AG09309 (cell line): Measurements from ENCODE around the gene SMAD4.
"Not testable (repeated sequence)": the region's sequence is repeated elsewhere in the genome, so short reads cannot be mapped to it uniquely, and the experiment has no call there.

Experiments used
- DNase-seq: peaks from one replicate; pipeline ENCODE4 v3.0.0-alpha.2; 2010; ENCODE audit warnings: low read depth
- H3K4me3 ChIP-seq: 2 replicates; pipeline ENCODE4 v1.5.1; 2011; ENCODE audit warnings: mild to moderate bottlenecking, low read depth, low read length, moderate library complexity; ENCODE audit not compliant: control insufficient read depth
- TF ChIP-seq, protein P1 (sequence below): IDR thresholded peaks from 2 replicates; pipeline ENCODE4 v1.5.1; 2011; ENCODE audit warnings: mild to moderate bottlenecking, low read depth, low read length, inconsistent platforms; ENCODE audit not compliant: insufficient read depth, control insufficient read depth; ENCODE audit errors: missing control alignments

The SMAD4 gene

GRCh38 chr18:50989711-50990110, 40.3 kb upstream of the SMAD4 start:
- no peak for DNase-seq
- H3K4me3 ChIP-seq: no peak overlapping the region
- TF ChIP-seq, protein P1, sequence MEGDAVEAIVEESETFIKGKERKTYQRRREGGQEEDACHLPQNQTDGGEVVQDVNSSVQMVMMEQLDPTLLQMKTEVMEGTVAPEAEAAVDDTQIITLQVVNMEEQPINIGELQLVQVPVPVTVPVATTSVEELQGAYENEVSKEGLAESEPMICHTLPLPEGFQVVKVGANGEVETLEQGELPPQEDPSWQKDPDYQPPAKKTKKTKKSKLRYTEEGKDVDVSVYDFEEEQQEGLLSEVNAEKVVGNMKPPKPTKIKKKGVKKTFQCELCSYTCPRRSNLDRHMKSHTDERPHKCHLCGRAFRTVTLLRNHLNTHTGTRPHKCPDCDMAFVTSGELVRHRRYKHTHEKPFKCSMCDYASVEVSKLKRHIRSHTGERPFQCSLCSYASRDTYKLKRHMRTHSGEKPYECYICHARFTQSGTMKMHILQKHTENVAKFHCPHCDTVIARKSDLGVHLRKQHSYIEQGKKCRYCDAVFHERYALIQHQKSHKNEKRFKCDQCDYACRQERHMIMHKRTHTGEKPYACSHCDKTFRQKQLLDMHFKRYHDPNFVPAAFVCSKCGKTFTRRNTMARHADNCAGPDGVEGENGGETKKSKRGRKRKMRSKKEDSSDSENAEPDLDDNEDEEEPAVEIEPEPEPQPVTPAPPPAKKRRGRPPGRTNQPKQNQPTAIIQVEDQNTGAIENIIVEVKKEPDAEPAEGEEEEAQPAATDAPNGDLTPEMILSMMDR: no peak

DNA sequence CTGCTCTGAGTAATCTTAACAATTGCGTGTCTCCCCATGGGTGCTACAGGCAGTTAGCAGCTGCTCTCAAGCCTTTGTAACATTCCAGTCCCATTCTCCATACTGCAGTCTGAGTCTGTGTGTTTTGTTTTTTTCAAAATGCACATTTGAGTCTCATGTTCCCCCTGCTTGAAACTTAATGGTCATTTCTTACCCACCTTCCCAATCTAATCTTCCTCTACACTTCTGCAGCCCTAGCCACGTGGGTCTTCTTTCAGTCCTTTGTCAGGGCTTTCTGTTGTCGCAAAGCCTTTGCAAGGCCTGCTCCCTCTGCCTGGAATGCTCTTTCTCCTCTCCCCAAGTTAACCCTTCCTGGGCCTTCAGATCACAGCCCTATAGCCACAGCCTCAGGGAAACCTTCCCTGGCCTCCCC, 37.7 kb upstream of the SMAD4 start:
- H3K4me3 ChIP-seq: no peak overlapping the region
- TF ChIP-seq, protein P1: no peak
- no peak for DNase-seq

DNA sequence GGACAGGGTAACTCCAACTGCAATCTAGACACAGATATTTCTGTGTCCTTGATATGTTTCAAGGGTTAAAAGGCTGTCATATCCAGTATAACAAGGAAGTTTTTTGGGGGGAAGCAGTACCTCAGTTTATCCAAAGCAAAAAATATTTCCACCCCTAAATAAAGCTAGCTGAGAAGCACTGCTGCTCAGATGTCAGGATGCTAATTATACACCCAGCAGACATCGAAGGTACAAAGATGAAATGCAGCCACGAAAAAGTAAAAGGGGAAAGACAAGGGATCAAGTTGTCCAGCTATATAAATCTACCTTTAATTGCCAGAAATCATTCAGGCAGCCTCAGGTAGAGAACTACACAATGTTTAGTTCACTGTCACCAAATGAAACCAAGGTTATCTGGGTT, 36.0 kb upstream of the SMAD4 start:
- no peak for DNase-seq
- H3K4me3 ChIP-seq: no peak overlapping the region
- TF ChIP-seq, protein P1: no peak

DNA sequence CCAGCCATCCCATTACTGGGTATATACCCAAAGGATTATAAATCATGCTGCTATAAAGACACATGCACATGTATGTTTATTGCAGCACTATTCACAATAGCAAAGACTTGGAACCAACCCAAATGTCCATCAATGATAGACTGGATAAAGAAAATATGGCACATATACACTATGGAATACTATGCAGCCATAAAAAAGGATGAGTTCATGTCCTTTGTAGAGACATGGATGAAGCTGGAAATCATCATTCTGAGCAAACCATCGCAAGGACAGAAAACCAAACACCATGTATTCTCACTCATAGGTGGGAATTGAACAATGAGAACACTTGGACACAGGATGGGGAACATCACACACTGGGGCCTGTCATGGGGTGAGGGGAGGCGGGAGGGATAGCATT, 26.8 kb upstream of the SMAD4 start:
- H3K4me3 ChIP-seq, DNase-seq: not testable (repeated sequence)

GRCh38 chr18:51006061-51006818, 23.8 kb upstream of the SMAD4 start:
- TF ChIP-seq, protein P1: no peak
- no peak for DNase-seq
- H3K4me3 ChIP-seq: no peak overlapping the region

DNA sequence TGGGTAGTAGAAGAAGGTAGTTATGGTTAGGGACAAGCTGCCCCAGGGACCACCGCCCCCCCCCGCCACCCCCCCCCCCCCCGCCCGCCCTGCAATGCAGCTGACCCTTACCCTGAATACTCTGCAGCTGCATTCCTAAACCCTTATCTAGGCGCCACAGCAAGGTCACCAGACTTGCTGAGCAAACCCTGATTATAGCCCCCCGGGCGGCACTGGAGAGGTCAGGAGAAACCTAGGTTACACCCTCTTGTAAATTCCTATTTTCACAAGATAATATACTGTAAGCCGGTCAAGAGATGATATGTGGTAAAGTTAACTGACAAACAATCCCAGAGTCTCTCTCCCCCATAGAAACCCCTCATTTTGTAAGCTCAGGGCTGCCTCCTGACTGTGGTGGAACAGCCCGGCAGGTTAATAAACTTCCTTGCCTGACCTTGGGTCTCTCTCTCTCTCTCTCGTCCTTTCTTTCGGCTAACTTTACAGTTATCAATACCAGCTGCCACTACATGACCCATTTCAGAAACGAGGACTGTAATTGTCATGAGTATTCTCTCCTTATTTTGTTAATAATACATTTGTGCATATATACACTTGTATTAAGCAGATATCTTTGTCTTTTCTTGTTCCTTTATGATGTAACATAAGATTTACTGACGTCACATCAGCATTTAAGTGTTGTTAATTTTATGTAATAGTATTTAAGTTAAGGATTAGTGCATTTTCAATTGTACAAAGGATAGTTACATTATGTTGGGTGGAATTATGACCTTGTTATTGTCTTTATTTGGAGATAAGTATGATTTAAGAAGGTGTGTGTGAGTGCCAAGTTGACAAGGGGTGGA, 22.8 kb upstream of the SMAD4 start:
- no peak overlapping the region for H3K4me3 ChIP-seq
- DNase-seq: no peak
- TF ChIP-seq, protein P1: no peak

DNA sequence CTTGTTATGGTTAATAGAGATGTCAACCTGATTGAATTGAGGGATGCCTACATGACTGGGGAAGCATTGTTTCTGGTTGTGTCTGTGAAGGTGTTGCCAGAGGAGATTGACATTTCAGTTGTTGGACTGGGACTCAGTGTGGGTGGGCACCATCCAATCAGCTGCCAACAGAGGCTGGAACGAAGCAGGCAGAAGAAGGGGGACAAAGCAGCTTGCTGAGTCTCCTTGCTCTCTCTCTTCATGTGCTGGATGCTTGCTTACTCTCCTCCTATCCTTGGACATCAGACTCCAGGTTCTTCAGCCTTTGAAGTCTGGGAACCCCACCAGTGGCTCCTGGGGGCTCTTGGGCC, 22.2 kb upstream of the SMAD4 start:
- DNase-seq: no peak
- no peak overlapping the region for H3K4me3 ChIP-seq
- TF ChIP-seq, protein P1: no peak
